Measurements from ENCODE around the gene DYNLT3. TPM values are rescaled to one million over a fixed set of nuclear protein-coding genes. Genes with fewer than 3 reads are reported as not detected.

DYNLT3 gene
- total RNA-seq, 1 experiment from 2014 or later: 17.4 TPM

- no TSS peak for BruUV-seq (replicated peaks)
- TF ChIP-seq SIN3A (IDR thresholded peaks at IDR 0.05; ENCODE audit: borderline replicate concordance, insufficient read depth, low read depth, low read length): no peak
- no peak for TF ChIP-seq TCF7L2 (IDR thresholded peaks at IDR 0.05; ENCODE audit: low read depth, low read length)
- TF ChIP-seq, protein P1, sequence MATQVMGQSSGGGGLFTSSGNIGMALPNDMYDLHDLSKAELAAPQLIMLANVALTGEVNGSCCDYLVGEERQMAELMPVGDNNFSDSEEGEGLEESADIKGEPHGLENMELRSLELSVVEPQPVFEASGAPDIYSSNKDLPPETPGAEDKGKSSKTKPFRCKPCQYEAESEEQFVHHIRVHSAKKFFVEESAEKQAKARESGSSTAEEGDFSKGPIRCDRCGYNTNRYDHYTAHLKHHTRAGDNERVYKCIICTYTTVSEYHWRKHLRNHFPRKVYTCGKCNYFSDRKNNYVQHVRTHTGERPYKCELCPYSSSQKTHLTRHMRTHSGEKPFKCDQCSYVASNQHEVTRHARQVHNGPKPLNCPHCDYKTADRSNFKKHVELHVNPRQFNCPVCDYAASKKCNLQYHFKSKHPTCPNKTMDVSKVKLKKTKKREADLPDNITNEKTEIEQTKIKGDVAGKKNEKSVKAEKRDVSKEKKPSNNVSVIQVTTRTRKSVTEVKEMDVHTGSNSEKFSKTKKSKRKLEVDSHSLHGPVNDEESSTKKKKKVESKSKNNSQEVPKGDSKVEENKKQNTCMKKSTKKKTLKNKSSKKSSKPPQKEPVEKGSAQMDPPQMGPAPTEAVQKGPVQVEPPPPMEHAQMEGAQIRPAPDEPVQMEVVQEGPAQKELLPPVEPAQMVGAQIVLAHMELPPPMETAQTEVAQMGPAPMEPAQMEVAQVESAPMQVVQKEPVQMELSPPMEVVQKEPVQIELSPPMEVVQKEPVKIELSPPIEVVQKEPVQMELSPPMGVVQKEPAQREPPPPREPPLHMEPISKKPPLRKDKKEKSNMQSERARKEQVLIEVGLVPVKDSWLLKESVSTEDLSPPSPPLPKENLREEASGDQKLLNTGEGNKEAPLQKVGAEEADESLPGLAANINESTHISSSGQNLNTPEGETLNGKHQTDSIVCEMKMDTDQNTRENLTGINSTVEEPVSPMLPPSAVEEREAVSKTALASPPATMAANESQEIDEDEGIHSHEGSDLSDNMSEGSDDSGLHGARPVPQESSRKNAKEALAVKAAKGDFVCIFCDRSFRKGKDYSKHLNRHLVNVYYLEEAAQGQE (IDR thresholded peaks at IDR 0.05; ENCODE audit: insufficient read depth in 1 of 2, low read depth in 2 of 2, low read length in 1 of 2): no peak
- no peak for TF ChIP-seq CTCF (IDR thresholded peaks at IDR 0.05)
- no peak for TF ChIP-seq POLR2AphosphoS5 (IDR thresholded peaks at IDR 0.05; ENCODE audit: low read depth, low read length)
- H3K9me3 ChIP-seq (ENCODE audit: control insufficient read depth, insufficient read depth, low read depth, low read length): no peaks in the 10 kb centered on the region
- ATAC-seq: no peak
- intact Hi-C loops (cut with micrococcal nuclease; ENCODE audit: unreplicated experiment): no loop called here
- ChIA-PET POLR2A (no interaction called here), CTCF (no interaction called here)
- in situ Hi-C loops (cut with HindIII; ENCODE audit: low pct_unique_long_range_greater_than_20kb, low sequenced_read_pairs): no loop called here
- no peak for DNase-seq (ENCODE audit: low read depth, low spot score)
- H3K4me3 ChIP-seq (ENCODE audit: low read depth in 2 of 2, low read length in 2 of 2): no peak overlapping the region
- H3K27ac ChIP-seq (ENCODE audit: low read length): no peak overlapping the region
- no peaks in the 10 kb centered on the region for H3K4me1 ChIP-seq (ENCODE audit: control insufficient read depth, insufficient read depth, low read length)
- H3K27me3 ChIP-seq (ENCODE audit: control insufficient read depth, insufficient read depth, low read length): no peaks in the 10 kb centered on the region
- H3K36me3 ChIP-seq (ENCODE audit: control insufficient read depth, insufficient read depth, low read length): no peaks in the 10 kb centered on the region
Observed at GRCh38 chrX:37867536-37868153, 20.3 kb upstream of the DYNLT3 start.

GRCh38 chrX:37863728-37864127 lies 16.4 kb upstream of the DYNLT3 start:
- H3K27ac ChIP-seq (ENCODE audit: low read length): no peak overlapping the region
- ChIA-PET POLR2A (no interaction called here), CTCF (no interaction called here)
- H3K4me1 ChIP-seq (ENCODE audit: control insufficient read depth, insufficient read depth, low read length): no peaks in the 10 kb centered on the region
- no peaks in the 10 kb centered on the region for H3K36me3 ChIP-seq (ENCODE audit: control insufficient read depth, insufficient read depth, low read length)
- DNase-seq (ENCODE audit: low read depth, low spot score) (no peak), ATAC-seq (no peak)
- TF ChIP-seq POLR2AphosphoS5 (IDR thresholded peaks at IDR 0.05; ENCODE audit: low read depth, low read length) (no peak), CTCF (IDR thresholded peaks at IDR 0.05) (no peak), SIN3A (IDR thresholded peaks at IDR 0.05; ENCODE audit: borderline replicate concordance, insufficient read depth, low read depth, low read length) (no peak), TCF7L2 (IDR thresholded peaks at IDR 0.05; ENCODE audit: low read depth, low read length) (no peak)
- TF ChIP-seq, protein P1 (IDR thresholded peaks at IDR 0.05; ENCODE audit: insufficient read depth in 1 of 2, low read depth in 2 of 2, low read length in 1 of 2): no peak
- no peak overlapping the region for H3K4me3 ChIP-seq (ENCODE audit: low read depth in 2 of 2, low read length in 2 of 2)
- H3K27me3 ChIP-seq (ENCODE audit: control insufficient read depth, insufficient read depth, low read length): no peaks in the 10 kb centered on the region
- H3K9me3 ChIP-seq (ENCODE audit: control insufficient read depth, insufficient read depth, low read depth, low read length): no peaks in the 10 kb centered on the region
- in situ Hi-C loops (cut with HindIII; ENCODE audit: low pct_unique_long_range_greater_than_20kb, low sequenced_read_pairs) (no loop called here), intact Hi-C loops (cut with micrococcal nuclease; ENCODE audit: unreplicated experiment) (no loop called here)
- BruUV-seq (replicated peaks): no TSS peak

Data from Panc1 (cell line).